ENCODE results near the gene CDH13.

Gene CDH13

GRCh38 chr16:82628711-82629110 lies 1.9 kb downstream of the CDH13 start:
- no peak for ATAC-seq

GRCh38 chr16:82629441-82630027 lies 2.8 kb downstream of the CDH13 start:
- no peak for ATAC-seq

- ATAC-seq: no peak
Observed at GRCh38 chr16:82630219-82630618, 3.5 kb downstream of the CDH13 start.

GRCh38 chr16:82630688-82631087 lies 3.9 kb downstream of the CDH13 start:
- no peak for ATAC-seq

GRCh38 chr16:82631701-82632685 lies 5.2 kb downstream of the CDH13 start:
- ATAC-seq: no peak

- no peak for ATAC-seq
Observed at GRCh38 chr16:82633964-82634600, 7.3 kb downstream of the CDH13 start.

- ATAC-seq: no peak
Observed at GRCh38 chr16:82634955-82635610, 8.3 kb downstream of the CDH13 start.

- no peak for ATAC-seq
Observed at GRCh38 chr16:82636485-82636884, 9.7 kb downstream of the CDH13 start.

GRCh38 chr16:82636958-82637357 lies 10.2 kb downstream of the CDH13 start:
- no peak for ATAC-seq

GRCh38 chr16:82638095-82638798 lies 11.5 kb downstream of the CDH13 start:
- ATAC-seq: no peak

- ATAC-seq: no peak
Observed at GRCh38 chr16:82639263-82639662, 12.5 kb downstream of the CDH13 start.

GRCh38 chr16:82639666-82640336 lies 13.0 kb downstream of the CDH13 start:
- peak in 1 of 2 donors; percentile 69 for ATAC-seq

- no peak for ATAC-seq
Observed at GRCh38 chr16:82641336-82641984, 14.7 kb downstream of the CDH13 start.

- ATAC-seq: no peak
Observed at GRCh38 chr16:82643136-82643535, 16.4 kb downstream of the CDH13 start.

GRCh38 chr16:82643936-82644630 lies 17.3 kb downstream of the CDH13 start:
- ATAC-seq: no peak

- no peak for ATAC-seq
Observed at GRCh38 chr16:82646504-82646903, 19.7 kb downstream of the CDH13 start.

- no peak for ATAC-seq
Observed at GRCh38 chr16:82649766-82650165, 23.0 kb downstream of the CDH13 start.

GRCh38 chr16:82650804-82651203 lies 24.0 kb downstream of the CDH13 start:
- no peak for ATAC-seq

- ATAC-seq: peak in 1 of 2 donors; percentile 8
Observed at GRCh38 chr16:82651921-82652601, 25.3 kb downstream of the CDH13 start.

GRCh38 chr16:82652826-82653225 lies 26.1 kb downstream of the CDH13 start:
- ATAC-seq: no peak

Data from activated CD4-positive, CD25-positive, alpha-beta regulatory T cell treated with anti-CD3 and anti-CD28 coated beads, Interleukin-2, amount 50 U/mL, for 24 hours (primary cell).